SK-N-SH (cell line): Measurements from ENCODE around the gene EXOC2.

Source experiments
- CTCF ChIP-seq: fragments of 200-600 bp; sonication (generic); IDR thresholded peaks from 2 replicates; pipeline ENCODE4 v1.6.1; 2017; ENCODE audit warnings: antibody characterized with exemption, mild to moderate bottlenecking, moderate library complexity
- EP300 ChIP-seq, 2 experiments: IDR thresholded peaks; 2 replicates each; pipeline versions ENCODE4 v1.4.0 to v1.6.1; 2012; ENCODE audit warnings: borderline replicate concordance in 1 of 2, low read depth in 1 of 2, low read length in 1 of 2
- FOSL2 ChIP-seq: IDR thresholded peaks from 2 replicates; pipeline ENCODE4 v1.4.0; 2012; ENCODE audit warnings: low read depth, mild to moderate bottlenecking, moderate library complexity, borderline replicate concordance
- GABPA ChIP-seq: IDR thresholded peaks from 2 replicates; pipeline ENCODE4 v1.4.0; 2012; ENCODE audit warnings: low read depth, mild to moderate bottlenecking
- MAX ChIP-seq: IDR thresholded peaks from 2 replicates; pipeline ENCODE4 v1.4.0; 2012; ENCODE audit warnings: low read depth
- NFIC ChIP-seq: IDR thresholded peaks from 2 replicates; pipeline ENCODE4 v1.4.0; 2012; ENCODE audit warnings: borderline replicate concordance
- POLR2AphosphoS5 ChIP-seq: IDR thresholded peaks from 2 replicates; pipeline ENCODE4 v1.6.1; 2012; ENCODE audit warnings: low read depth, low read length
- RAD21 ChIP-seq: IDR thresholded peaks from 2 replicates; pipeline ENCODE4 v1.6.1; 2012; ENCODE audit warnings: mild to moderate bottlenecking, low read length
- RFX5 ChIP-seq: IDR thresholded peaks from 2 replicates; pipeline ENCODE4 v1.6.1; 2012; ENCODE audit warnings: mild to moderate bottlenecking, improper control_type of control experiment, low read length
- RXRA ChIP-seq: IDR thresholded peaks from 2 replicates; pipeline ENCODE4 v1.4.0; 2012; ENCODE audit warnings: low read depth, mild to moderate bottlenecking, borderline replicate concordance
- SMC3 ChIP-seq: IDR thresholded peaks from 2 replicates; pipeline ENCODE4 v1.6.1; 2012; ENCODE audit warnings: low read depth, low read length, improper control_type of control experiment
- TCF12 ChIP-seq: IDR thresholded peaks from 2 replicates; pipeline ENCODE4 v1.4.0; 2012
- YY1 ChIP-seq: IDR thresholded peaks from 2 replicates; pipeline ENCODE4 v1.4.0; 2012; ENCODE audit warnings: low read depth, mild to moderate bottlenecking

DNA sequence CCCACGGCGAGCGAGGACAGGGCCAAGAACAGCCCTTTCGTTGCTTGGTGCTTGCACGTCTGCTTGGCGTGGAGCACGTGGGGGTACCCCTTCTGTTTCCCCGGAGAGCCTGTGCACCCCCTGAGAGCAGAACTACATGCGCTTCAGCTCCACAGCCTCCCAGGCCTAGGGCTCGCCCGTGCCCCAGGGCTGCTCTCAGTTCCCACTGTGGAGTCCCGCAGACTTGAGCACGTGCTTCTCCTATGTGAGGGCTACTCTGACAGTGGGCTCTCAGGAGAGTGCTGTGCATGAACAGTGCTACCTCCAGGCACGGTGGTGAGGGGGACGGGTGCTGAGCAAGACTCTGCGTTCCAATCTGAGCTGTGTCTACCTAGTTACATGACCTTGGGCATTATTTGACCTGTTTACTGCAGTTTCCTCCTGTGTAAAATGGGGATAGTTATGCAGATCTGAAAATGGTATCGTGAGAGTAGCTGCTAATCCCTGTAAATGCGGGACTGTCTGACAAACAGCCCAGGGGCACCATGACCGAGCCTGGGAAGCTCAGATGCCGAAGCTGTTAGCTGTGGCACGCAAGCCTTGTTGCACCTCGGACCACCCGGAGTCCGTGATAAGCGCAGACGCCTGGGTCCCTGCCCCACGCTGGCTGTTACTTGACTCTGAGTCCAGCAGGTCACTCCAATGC lies 219.0 kb downstream of the EXOC2 start:
- TF ChIP-seq YY1 (no peak), CTCF (no peak), FOSL2 (no peak), NFIC (no peak), RFX5 (no peak), GABPA (no peak), POLR2AphosphoS5 (no peak), MAX (no peak), RAD21 (no peak), TCF12 (no peak), RXRA (no peak), EP300 (IDR thresholded peaks at IDR 0.05; ENCODE audit: borderline replicate concordance in 1 of 2, low read depth in 1 of 2, low read length in 1 of 2) (no peak), SMC3 (no peak)
